Neural cell (in vitro differentiated cells): ENCODE results near the gene RBSN. TPM values are rescaled to one million over a fixed set of nuclear protein-coding genes. Genes with fewer than 3 reads are reported as not detected.

Source experiments
- H2AFZ ChIP-seq: fragments of 200-600, 300-800 bp; sonication (generic), shearing (Covaris generic); 2 replicates; pipeline ENCODE4 v1.6.0; 2014; ENCODE audit warnings: low read depth, mild to moderate bottlenecking, antibody characterized with exemption, low read length, moderate library complexity
- H3F3A ChIP-seq: fragments of 200-600 bp; shearing (Covaris generic); 2 replicates; pipeline ENCODE4 v1.6.1; 2016; ENCODE audit warnings: mild to moderate bottlenecking, moderate library complexity, mixed read lengths, antibody characterized with exemption, low read length; ENCODE audit not compliant: insufficient read depth, poor library complexity, severe bottlenecking
- H3K27ac ChIP-seq: fragments of 200-600, 300-800 bp; sonication (generic), shearing (Covaris generic); 2 replicates; pipeline ENCODE4 v1.5.1; 2014; ENCODE audit warnings: mild to moderate bottlenecking, low read length, moderate library complexity
- H3K27me3 ChIP-seq: fragments of 300-800, 200-600 bp; sonication (generic), shearing (Covaris generic); 2 replicates; pipeline ENCODE4 v1.6.0; 2014; ENCODE audit warnings: mild to moderate bottlenecking, low read depth, low read length, moderate library complexity; ENCODE audit not compliant: insufficient read depth
- H3K36me3 ChIP-seq: fragments of 300-800, 200-600 bp; sonication (generic), shearing (Covaris generic); 2 replicates; pipeline ENCODE4 v1.5.1; 2014; ENCODE audit warnings: mild to moderate bottlenecking, antibody characterized with exemption, low read length, moderate library complexity; ENCODE audit not compliant: insufficient read depth
- H3K4me2 ChIP-seq: fragments of 300-800, 200-600 bp; sonication (generic), shearing (Covaris generic); 2 replicates; pipeline ENCODE4 v1.6.0; 2014; ENCODE audit warnings: mild to moderate bottlenecking, low read length
- H3K4me3 ChIP-seq: fragments of 300-800, 200-600 bp; sonication (generic), shearing (Covaris generic); 2 replicates; pipeline ENCODE4 v1.5.1; 2014; ENCODE audit warnings: mild to moderate bottlenecking, low read length, moderate library complexity
- H3K79me2 ChIP-seq: fragments of 200-600 bp; shearing (Covaris generic); replicated peaks from 2 replicates; pipeline ENCODE4 v1.6.0; 2014; ENCODE audit warnings: mild to moderate bottlenecking, low read length, moderate library complexity; ENCODE audit not compliant: insufficient read depth
- H3K9ac ChIP-seq: fragments of 300-800, 200-600 bp; sonication (generic), shearing (Covaris generic); 2 replicates; pipeline ENCODE4 v1.6.1; 2016; ENCODE audit warnings: mild to moderate bottlenecking, low read length, mixed read lengths
- H3K9me2 ChIP-seq: fragments of 200-600 bp; shearing (Covaris generic); 2 replicates; pipeline ENCODE4 v1.6.1; 2016; ENCODE audit warnings: mild to moderate bottlenecking, low read length, mixed read lengths; ENCODE audit not compliant: insufficient read depth
- H3K9me3 ChIP-seq: fragments of 200-600, 300-800 bp; sonication (generic), shearing (Covaris generic); 2 replicates; pipeline ENCODE4 v1.6.1; 2016; ENCODE audit warnings: mild to moderate bottlenecking, mixed run types, low read length, moderate library complexity, mixed read lengths
- H4K20me1 ChIP-seq: fragments of 200-600 bp; shearing (Covaris generic); 2 replicates; pipeline ENCODE4 v1.6.1; 2016; ENCODE audit warnings: mild to moderate bottlenecking, mixed run types; ENCODE audit not compliant: insufficient read depth
- CTCF ChIP-seq: fragments of 450-650 bp; IDR thresholded peaks from 2 replicates; pipeline ENCODE4 v1.5.1; 2014; ENCODE audit warnings: antibody characterized with exemption, mild to moderate bottlenecking, moderate library complexity; ENCODE audit not compliant: poor library complexity, severe bottlenecking
- EP300 ChIP-seq: fragments of 450-650 bp; conservative IDR thresholded peaks from 2 replicates; pipeline ENCODE4 v1.6.1; 2014; ENCODE audit warnings: antibody characterized with exemption, mild to moderate bottlenecking, moderate library complexity; ENCODE audit not compliant: poor library complexity, severe bottlenecking
- EZH2 ChIP-seq: fragments of 200-600, 300-800 bp; shearing (Covaris generic), sonication (generic); IDR thresholded peaks from 2 replicates; pipeline ENCODE4 v1.6.1; 2014; ENCODE audit warnings: antibody characterized with exemption, low read length, borderline replicate concordance, mild to moderate bottlenecking; ENCODE audit not compliant: insufficient read depth, poor library complexity, severe bottlenecking
- MXI1 ChIP-seq: fragments of 450-650 bp; conservative IDR thresholded peaks from 2 replicates; pipeline ENCODE4 v1.6.1; 2014; ENCODE audit warnings: antibody characterized with exemption, mild to moderate bottlenecking; ENCODE audit not compliant: poor library complexity, severe bottlenecking
- POLR2AphosphoS5 ChIP-seq: IDR thresholded peaks from 2 replicates; pipeline ENCODE4 v1.6.1; 2012
- RAD21 ChIP-seq: fragments of 450-650 bp; conservative IDR thresholded peaks from 2 replicates; pipeline ENCODE4 v1.6.1; 2014; ENCODE audit warnings: antibody characterized with exemption, mild to moderate bottlenecking, moderate library complexity
- SMC3 ChIP-seq: fragments of 450-650 bp; conservative IDR thresholded peaks from 2 replicates; pipeline ENCODE4 v1.6.1; 2014; ENCODE audit warnings: antibody characterized with exemption, mild to moderate bottlenecking, moderate library complexity; ENCODE audit not compliant: poor library complexity
- TAF1 ChIP-seq: IDR thresholded peaks from 2 replicates; pipeline ENCODE4 v1.6.1; 2012; ENCODE audit warnings: low read depth
- polyA plus RNA-seq: library from polyadenylated mRNA; depleted of rRNA; stranded (reverse); fragments of >200 nt; gene quantifications from 2 replicates; pipeline ENCODE4 v1.2.3, GENCODE V29; 2014
- TF ChIP-seq, protein P1 (sequence below): IDR thresholded peaks from 2 replicates; pipeline ENCODE4 v1.6.1; 2012; ENCODE audit warnings: borderline replicate concordance

RBSN gene
- polyA plus RNA-seq, 1 donor from 2014 or later, result 27.6 TPM

GRCh38 chr3:15086699-15087098 lies 12.2 kb downstream of the RBSN start:
- H4K20me1 ChIP-seq, result no peaks in the 10 kb centered on the region
- H3K9ac ChIP-seq, result no peak overlapping the region
- no peaks in the 10 kb centered on the region for H3F3A ChIP-seq
- H3K79me2 ChIP-seq, result no peaks in the 10 kb centered on the region
- H3K36me3 ChIP-seq, result peaks cover 6% of the 10 kb centered on the region
- H2AFZ ChIP-seq, result no peak overlapping the region
- H3K27ac ChIP-seq, result no peak overlapping the region
- no peak overlapping the region for H3K4me3 ChIP-seq
- no peaks in the 10 kb centered on the region for H3K9me2 ChIP-seq
- no peaks in the 10 kb centered on the region for H3K9me3 ChIP-seq
- TF ChIP-seq SMC3 (no peak), MXI1 (no peak), EZH2 (no peak), EP300 (no peak), RAD21 (no peak), POLR2AphosphoS5 (no peak), CTCF (no peak), TAF1 (no peak)
- TF ChIP-seq, protein P1, sequence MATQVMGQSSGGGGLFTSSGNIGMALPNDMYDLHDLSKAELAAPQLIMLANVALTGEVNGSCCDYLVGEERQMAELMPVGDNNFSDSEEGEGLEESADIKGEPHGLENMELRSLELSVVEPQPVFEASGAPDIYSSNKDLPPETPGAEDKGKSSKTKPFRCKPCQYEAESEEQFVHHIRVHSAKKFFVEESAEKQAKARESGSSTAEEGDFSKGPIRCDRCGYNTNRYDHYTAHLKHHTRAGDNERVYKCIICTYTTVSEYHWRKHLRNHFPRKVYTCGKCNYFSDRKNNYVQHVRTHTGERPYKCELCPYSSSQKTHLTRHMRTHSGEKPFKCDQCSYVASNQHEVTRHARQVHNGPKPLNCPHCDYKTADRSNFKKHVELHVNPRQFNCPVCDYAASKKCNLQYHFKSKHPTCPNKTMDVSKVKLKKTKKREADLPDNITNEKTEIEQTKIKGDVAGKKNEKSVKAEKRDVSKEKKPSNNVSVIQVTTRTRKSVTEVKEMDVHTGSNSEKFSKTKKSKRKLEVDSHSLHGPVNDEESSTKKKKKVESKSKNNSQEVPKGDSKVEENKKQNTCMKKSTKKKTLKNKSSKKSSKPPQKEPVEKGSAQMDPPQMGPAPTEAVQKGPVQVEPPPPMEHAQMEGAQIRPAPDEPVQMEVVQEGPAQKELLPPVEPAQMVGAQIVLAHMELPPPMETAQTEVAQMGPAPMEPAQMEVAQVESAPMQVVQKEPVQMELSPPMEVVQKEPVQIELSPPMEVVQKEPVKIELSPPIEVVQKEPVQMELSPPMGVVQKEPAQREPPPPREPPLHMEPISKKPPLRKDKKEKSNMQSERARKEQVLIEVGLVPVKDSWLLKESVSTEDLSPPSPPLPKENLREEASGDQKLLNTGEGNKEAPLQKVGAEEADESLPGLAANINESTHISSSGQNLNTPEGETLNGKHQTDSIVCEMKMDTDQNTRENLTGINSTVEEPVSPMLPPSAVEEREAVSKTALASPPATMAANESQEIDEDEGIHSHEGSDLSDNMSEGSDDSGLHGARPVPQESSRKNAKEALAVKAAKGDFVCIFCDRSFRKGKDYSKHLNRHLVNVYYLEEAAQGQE, result no peak
- no peak overlapping the region for H3K4me2 ChIP-seq
- H3K27me3 ChIP-seq, result no peaks in the 10 kb centered on the region

GRCh38 chr3:15086263-15086662 lies 12.7 kb downstream of the RBSN start:
- Histone ChIP-seq H3K9ac (no peak overlapping the region), H3K36me3 (peaks cover 6% of the 10 kb centered on the region), H3K9me3 (no peaks in the 10 kb centered on the region), H3K79me2 (no peaks in the 10 kb centered on the region), H3K4me3 (no peak overlapping the region), H2AFZ (no peak overlapping the region), H3K4me2 (no peak overlapping the region), H3K9me2 (no peaks in the 10 kb centered on the region), H3K27ac (no peak overlapping the region), H3F3A (no peaks in the 10 kb centered on the region), H3K27me3 (no peaks in the 10 kb centered on the region), H4K20me1 (no peaks in the 10 kb centered on the region)
- TF ChIP-seq EP300, result no peak

DNA sequence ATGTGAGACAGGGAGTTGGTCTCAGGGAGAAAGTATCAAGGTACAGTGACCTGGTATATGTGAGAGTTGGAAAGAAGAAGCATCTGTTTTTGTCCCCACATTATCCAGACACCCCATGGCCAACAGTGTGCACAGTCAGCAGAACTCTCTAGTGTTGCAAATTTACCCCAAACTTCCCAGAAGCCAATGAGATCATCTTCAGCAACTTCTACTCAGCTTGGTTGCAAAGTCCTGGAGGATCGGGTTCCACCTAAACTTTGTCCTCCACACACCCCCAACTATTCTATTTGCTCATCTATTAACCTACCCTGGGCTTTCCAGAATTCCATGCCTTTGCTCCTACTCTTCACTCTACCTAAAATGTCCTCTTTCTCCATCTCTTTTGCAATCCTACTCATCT lies 15.7 kb downstream of the RBSN start:
- Histone ChIP-seq H4K20me1 (no peaks in the 10 kb centered on the region), H3F3A (no peaks in the 10 kb centered on the region), H3K27me3 (no peaks in the 10 kb centered on the region), H3K36me3 (peaks cover 6% of the 10 kb centered on the region), H3K79me2 (no peaks in the 10 kb centered on the region), H3K9me3 (no peaks in the 10 kb centered on the region), H3K9ac (no peak overlapping the region), H3K4me2 (no peak overlapping the region), H3K27ac (no peak overlapping the region), H3K9me2 (no peaks in the 10 kb centered on the region), H3K4me3 (no peak overlapping the region), H2AFZ (no peak overlapping the region)
- TF ChIP-seq, protein P1, result no peak
- TF ChIP-seq EZH2, result no peak
- no peak for TF ChIP-seq CTCF
- no peak for TF ChIP-seq SMC3
- TF ChIP-seq EP300, result no peak
- TF ChIP-seq MXI1, result no peak
- TF ChIP-seq POLR2AphosphoS5, result no peak
- no peak for TF ChIP-seq RAD21
- TF ChIP-seq TAF1, result no peak
